ENCODE results near the gene PPP2R5D. TPM values are rescaled to one million over a fixed set of nuclear protein-coding genes. Genes with fewer than 3 reads are reported as not detected.

PPP2R5D gene
- total RNA-seq, 1 experiment from 2014 or later = 53.7 TPM

- Histone ChIP-seq H3K4me3 (no peak overlapping the region), H3K27me3 (ENCODE audit: insufficient read depth, low read depth) (no peaks in the 10 kb centered on the region), H3K36me3 (ENCODE audit: low read depth) (peaks cover 33% of the 10 kb centered on the region; the same call in 1 of the 2 replicates), H4K20me1 (ENCODE audit: insufficient read depth) (no peaks in the 10 kb centered on the region; the same call in 1 of the 2 replicates), H3K9me3 (ENCODE audit: insufficient read depth, low read depth) (no peaks in the 10 kb centered on the region), H3K27ac (no peak overlapping the region), H3K4me1 (replicated peaks; ENCODE audit: insufficient read depth) (no peaks in the 10 kb centered on the region), H2AFZ (no peak overlapping the region), H3K4me2 (no peak overlapping the region), H3K79me2 (ENCODE audit: low read depth) (peaks cover 11% of the 10 kb centered on the region), H3F3A (ENCODE audit: insufficient read depth, low read depth) (peaks cover 24% of the 10 kb centered on the region), H3K9me2 (ENCODE audit: insufficient read depth) (no peaks in the 10 kb centered on the region)
- ChIA-PET CTCF (no interaction called here), POLR2A (ENCODE audit: unreplicated experiment) (no interaction called here)
- TF ChIP-seq CTCF (conservative IDR thresholded peaks at IDR 0.05) = no peak
- TF ChIP-seq EZH2 (IDR thresholded peaks at IDR 0.05; ENCODE audit: low read depth) = no peak
- intact Hi-C loops (cut with micrococcal nuclease; ENCODE audit: unreplicated experiment) = no loop called here
- BruUV-seq (replicated peaks) = no TSS peak
- DNase-seq = no peak
These were observed 44.8 kb downstream of the PPP2R5D start for GRCh38 chr6:43029120-43029519.

- H3K9me2 ChIP-seq (ENCODE audit: insufficient read depth) = no peaks in the 10 kb centered on the region
- H3K9me3 ChIP-seq (ENCODE audit: insufficient read depth, low read depth) = no peaks in the 10 kb centered on the region
- peaks cover 8% of the 10 kb centered on the region; the same call in 1 of the 2 replicates for H3K36me3 ChIP-seq (ENCODE audit: low read depth)
- POLR2A ChIA-PET (ENCODE audit: unreplicated experiment) = no interaction called here
- TF ChIP-seq CTCF (conservative IDR thresholded peaks at IDR 0.05) = no peak
- no peak for TF ChIP-seq EZH2 (IDR thresholded peaks at IDR 0.05; ENCODE audit: low read depth)
- no peak overlapping the region for H2AFZ ChIP-seq
- no peaks in the 10 kb centered on the region for H3K79me2 ChIP-seq (ENCODE audit: low read depth)
- H3F3A ChIP-seq (ENCODE audit: insufficient read depth, low read depth) = peaks cover 18% of the 10 kb centered on the region
- DNase-seq = no peak
- CTCF ChIA-PET = no interaction called here
- H3K4me2 ChIP-seq = no peak overlapping the region
- H3K4me1 ChIP-seq (replicated peaks; ENCODE audit: insufficient read depth) = no peaks in the 10 kb centered on the region
- H3K27ac ChIP-seq = no peak overlapping the region; the same call in 1 of the 2 replicates
- BruUV-seq (replicated peaks) = no TSS peak
- H4K20me1 ChIP-seq (ENCODE audit: insufficient read depth) = no peaks in the 10 kb centered on the region
- no peak overlapping the region for H3K4me3 ChIP-seq
- intact Hi-C loops (cut with micrococcal nuclease; ENCODE audit: unreplicated experiment) = no loop called here
- no peaks in the 10 kb centered on the region for H3K27me3 ChIP-seq (ENCODE audit: insufficient read depth, low read depth)
These were observed 48.0 kb downstream of the PPP2R5D start for GRCh38 chr6:43032326-43032725.

- Histone ChIP-seq H3K27ac (no peak overlapping the region), H3K4me3 (no peak overlapping the region), H4K20me1 (ENCODE audit: insufficient read depth) (no peaks in the 10 kb centered on the region), H3K4me1 (replicated peaks; ENCODE audit: insufficient read depth) (no peaks in the 10 kb centered on the region), H3K27me3 (ENCODE audit: insufficient read depth, low read depth) (no peaks in the 10 kb centered on the region), H3K9me3 (ENCODE audit: insufficient read depth, low read depth) (no peaks in the 10 kb centered on the region), H3K79me2 (ENCODE audit: low read depth) (no peaks in the 10 kb centered on the region), H3K36me3 (ENCODE audit: low read depth) (peaks cover 5% of the 10 kb centered on the region; the same call in 1 of the 2 replicates), H2AFZ (no peak overlapping the region), H3K4me2 (no peak overlapping the region), H3K9me2 (ENCODE audit: insufficient read depth) (no peaks in the 10 kb centered on the region), H3F3A (ENCODE audit: insufficient read depth, low read depth) (peaks cover 17% of the 10 kb centered on the region)
- intact Hi-C loops (cut with micrococcal nuclease; ENCODE audit: unreplicated experiment) = no loop called here
- CTCF ChIA-PET = no interaction called here
- POLR2A ChIA-PET (ENCODE audit: unreplicated experiment) = interaction anchor here (0.6 to 0.7 kb wide), 2 partner anchors 14 to 17 kb away, joined by 3 to 4 read pairs; no protein-coding TSS in a partner anchor
- no peak for TF ChIP-seq EZH2 (IDR thresholded peaks at IDR 0.05; ENCODE audit: low read depth)
- no peak for TF ChIP-seq CTCF (conservative IDR thresholded peaks at IDR 0.05)
- BruUV-seq (replicated peaks) = no TSS peak
- no peak for DNase-seq
These were observed 49.3 kb downstream of the PPP2R5D start for GRCh38 chr6:43033496-43034189.

All from PC-9 (cell line).